Loucy (cell line): ENCODE measurements around the gene LTC4S.

Experiments
- H2AFZ ChIP-seq: fragments of 200-600 bp; sonication (generic); 2 replicates; pipeline ENCODE4 v1.6.0; 2016; ENCODE audit warnings: antibody characterized with exemption, mild to moderate bottlenecking, low read length, moderate library complexity
- H3F3A ChIP-seq: fragments of 200-600 bp; 2 replicates; pipeline ENCODE4 v1.6.0; 2016; ENCODE audit warnings: antibody characterized with exemption, low read depth, mild to moderate bottlenecking
- H3K27me3 ChIP-seq: fragments of 200-600 bp; sonication (generic); 2 replicates; pipeline ENCODE4 v1.6.1; 2014; ENCODE audit warnings: low read length, mild to moderate bottlenecking; ENCODE audit not compliant: insufficient read depth, poor library complexity, severe bottlenecking
- H3K36me3 ChIP-seq: fragments of 200-600 bp; sonication (generic); 2 replicates; pipeline ENCODE4 v1.6.1; 2016; ENCODE audit warnings: low read length; ENCODE audit not compliant: insufficient read depth
- H3K4me1 ChIP-seq: fragments of 200-600 bp; sonication (generic); 2 replicates; pipeline ENCODE4 v1.5.1; 2014; ENCODE audit warnings: low read length, mild to moderate bottlenecking; ENCODE audit not compliant: insufficient read depth, poor library complexity, severe bottlenecking
- H3K4me2 ChIP-seq: fragments of 200-600 bp; sonication (generic); 2 replicates; pipeline ENCODE4 v1.6.0; 2014; ENCODE audit warnings: antibody characterized with exemption, low read length, low read depth, mild to moderate bottlenecking; ENCODE audit not compliant: poor library complexity, severe bottlenecking
- H3K4me3 ChIP-seq: fragments of 200-600 bp; sonication (generic); 2 replicates; pipeline ENCODE4 v1.5.1; 2014; ENCODE audit warnings: low read length, mild to moderate bottlenecking, mixed read lengths; ENCODE audit not compliant: poor library complexity, severe bottlenecking
- H3K79me2 ChIP-seq: fragments of 200-600 bp; sonication (generic); 2 replicates; pipeline ENCODE4 v1.6.1; 2014; ENCODE audit warnings: low read length; ENCODE audit not compliant: insufficient read depth
- H3K9ac ChIP-seq: fragments of 200-600 bp; sonication (generic); 2 replicates; pipeline ENCODE4 v1.6.0; 2014; ENCODE audit warnings: mild to moderate bottlenecking, low read depth, low read length, moderate library complexity; ENCODE audit not compliant: poor library complexity, severe bottlenecking
- H3K9me2 ChIP-seq: fragments of 200-600 bp; sonication (generic); replicated peaks from 2 replicates; pipeline ENCODE4 v1.6.1; 2016; ENCODE audit warnings: low read depth, low read length, mixed read lengths
- H3K9me3 ChIP-seq: fragments of 200-600 bp; sonication (generic); 2 replicates; pipeline ENCODE4 v1.6.1; 2014; ENCODE audit warnings: mild to moderate bottlenecking, antibody characterized with exemption, low read length, low read depth; ENCODE audit not compliant: insufficient read depth
- H4K20me1 ChIP-seq: fragments of 200-600 bp; sonication (generic); 2 replicates; pipeline ENCODE4 v1.6.0; 2014; ENCODE audit warnings: antibody characterized with exemption, low read length, mild to moderate bottlenecking; ENCODE audit not compliant: insufficient read depth, poor library complexity, severe bottlenecking
- CTCF ChIP-seq: fragments of 200-600 bp; sonication (generic); conservative IDR thresholded peaks from 2 replicates; pipeline ENCODE4 v1.5.1; 2014; ENCODE audit warnings: mild to moderate bottlenecking, antibody characterized with exemption, low read length
- EZH2phosphoT487 ChIP-seq: fragments of 200-600 bp; IDR thresholded peaks from 2 replicates; pipeline ENCODE4 v1.6.1; 2018; ENCODE audit warnings: antibody characterized with exemption, mild to moderate bottlenecking, moderate library complexity, borderline replicate concordance

Gene LTC4S

GRCh38 chr5:179765400-179765799, 28.4 kb upstream of the LTC4S start:
- Histone ChIP-seq H3K79me2 (peaks cover 20% of the 10 kb centered on the region), H3K9ac (no peak overlapping the region), H3K36me3 (peaks cover 43% of the 10 kb centered on the region; the same call in 1 of the 2 replicates), H3K27me3 (no peaks in the 10 kb centered on the region), H4K20me1 (peaks cover 14% of the 10 kb centered on the region), H3K9me3 (no peaks in the 10 kb centered on the region), H3K9me2 (no peaks in the 10 kb centered on the region), H3K4me2 (no peak overlapping the region), H3F3A (no peaks in the 10 kb centered on the region), H2AFZ (no peak overlapping the region), H3K4me3 (no peak overlapping the region), H3K4me1 (peaks cover 7% of the 10 kb centered on the region)
- TF ChIP-seq EZH2phosphoT487 (no peak), CTCF (no peak)

- Histone ChIP-seq H2AFZ (no peak overlapping the region), H3K36me3 (peaks cover 50% of the 10 kb centered on the region; the same call in 1 of the 2 replicates), H3K9me3 (no peaks in the 10 kb centered on the region), H3K4me1 (peaks cover 7% of the 10 kb centered on the region), H3K27me3 (no peaks in the 10 kb centered on the region), H4K20me1 (peaks cover 14% of the 10 kb centered on the region), H3K79me2 (peaks cover 20% of the 10 kb centered on the region), H3K9ac (no peak overlapping the region), H3K4me3 (no peak overlapping the region), H3K4me2 (no peak overlapping the region), H3F3A (no peaks in the 10 kb centered on the region), H3K9me2 (no peaks in the 10 kb centered on the region)
- TF ChIP-seq CTCF (no peak), EZH2phosphoT487 (no peak)
Measured at GRCh38 chr5:179766021-179766725, 27.6 kb upstream of the LTC4S start.

GRCh38 chr5:179766726-179767455, 26.9 kb upstream of the LTC4S start:
- H3K9ac ChIP-seq: no peak overlapping the region
- H3K9me3 ChIP-seq: no peaks in the 10 kb centered on the region
- H3K79me2 ChIP-seq: peaks cover 20% of the 10 kb centered on the region

More at GRCh38 chr5:179766726-179767455, 26.9 kb upstream of the LTC4S start:
- Histone ChIP-seq H4K20me1 (peaks cover 11% of the 10 kb centered on the region), H3K4me2 (no peak overlapping the region), H3K4me3 (no peak overlapping the region), H2AFZ (no peak overlapping the region), H3K27me3 (no peaks in the 10 kb centered on the region), H3K9me2 (no peaks in the 10 kb centered on the region), H3K36me3 (peaks cover 57% of the 10 kb centered on the region; the same call in 1 of the 2 replicates), H3F3A (no peaks in the 10 kb centered on the region), H3K4me1 (peaks cover 4% of the 10 kb centered on the region)
- TF ChIP-seq EZH2phosphoT487: no peak
